C4-2B (cell line): ENCODE data around the gene REEP1.

Source experiments
- CTCF ChIP-seq: fragments of 450-650 bp; conservative IDR thresholded peaks from 2 replicates; pipeline ENCODE4 v1.5.1; 2017; ENCODE audit warnings: mild to moderate bottlenecking
- ZFX ChIP-seq: fragments of 450-650 bp; IDR thresholded peaks from 2 replicates; pipeline ENCODE4 v1.6.1; 2017

DNA sequence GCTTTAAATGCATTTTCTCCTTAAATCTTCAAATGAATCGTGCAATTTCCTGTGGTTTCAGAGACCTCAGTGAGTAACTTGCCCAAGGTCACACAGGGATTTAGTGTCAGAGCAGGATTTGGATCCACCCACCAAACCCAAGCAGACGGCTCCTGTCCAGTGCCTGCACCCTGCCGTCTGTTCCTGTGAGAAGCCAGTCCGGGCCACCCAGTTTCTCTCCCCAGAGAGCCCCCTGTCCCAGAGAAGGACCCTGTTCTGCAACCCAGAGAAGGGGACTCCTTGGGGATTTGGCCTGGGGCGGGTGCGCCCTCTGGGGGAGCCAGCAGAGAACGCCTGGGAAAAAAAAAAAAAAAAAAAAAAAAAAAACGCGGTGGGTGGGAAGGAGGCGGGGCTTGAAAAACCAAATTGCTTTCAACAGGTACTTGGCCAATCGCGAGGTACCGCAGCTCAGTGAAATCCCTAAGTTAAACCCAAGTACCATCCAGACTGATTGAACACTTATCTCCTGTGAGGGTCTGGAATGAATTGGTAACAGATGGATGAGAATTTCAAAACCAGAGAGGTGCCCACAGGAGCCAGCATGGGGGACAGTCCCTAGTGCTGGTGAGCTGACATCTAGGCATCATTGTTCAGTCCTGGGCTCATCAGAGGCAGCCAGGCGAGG lies 30.9 kb upstream of the REEP1 start:
- peak; percentile 87 for TF ChIP-seq CTCF
- TF ChIP-seq ZFX: no peak
